ENCODE results near the gene RIPK3.
"Not testable (repeated sequence)": the region's sequence is repeated elsewhere in the genome, so short reads cannot be mapped to it uniquely, and the experiment has no call there.

Gene RIPK3

GRCh38 chr14:24343795-24344660, 4.2 kb upstream of the RIPK3 start:
- DNase-seq (ENCODE audit: low spot score), result no peak

GRCh38 chr14:24342889-24343288, 3.1 kb upstream of the RIPK3 start:
- DNase-seq (ENCODE audit: low spot score), result no peak

- DNase-seq (ENCODE audit: low spot score), result no peak
Measured at GRCh38 chr14:24340606-24341005, 815 bp upstream of the RIPK3 start.

- DNase-seq (ENCODE audit: low spot score), result no peak
Measured at GRCh38 chr14:24338843-24339242, 948 bp downstream of the RIPK3 start.

GRCh38 chr14:24337824-24338175, 2.0 kb downstream of the RIPK3 start:
- DNase-seq (ENCODE audit: low spot score), result no peak

- DNase-seq (ENCODE audit: low spot score), result no peak
Measured at GRCh38 chr14:24337144-24337823, 2.5 kb downstream of the RIPK3 start.

- no peak for DNase-seq (ENCODE audit: low spot score)
Measured at GRCh38 chr14:24335461-24336171, 4.2 kb downstream of the RIPK3 start.

- peak; percentile 52 for DNase-seq (ENCODE audit: low spot score)
Measured at GRCh38 chr14:24334431-24335291, 5.1 kb downstream of the RIPK3 start, which contains the start of gene ADCY4. Gene ADCY4, minus strand, starts transcription at chr14:24335071. Its CDS starts 419 bp downstream, at chr14:24334652.

- peak; percentile 86 for DNase-seq (ENCODE audit: low spot score)
Measured at GRCh38 chr14:24332268-24332993, 7.4 kb downstream of the RIPK3 start.

- DNase-seq (ENCODE audit: low spot score), result no peak
Measured at GRCh38 chr14:24331731-24332267, 8.0 kb downstream of the RIPK3 start.

- DNase-seq (ENCODE audit: low spot score), result no peak
Measured at GRCh38 chr14:24330973-24331674, 8.7 kb downstream of the RIPK3 start.

GRCh38 chr14:24329736-24330135, 10.1 kb downstream of the RIPK3 start:
- DNase-seq (ENCODE audit: low spot score), result no peak

- no peak for DNase-seq (ENCODE audit: low spot score)
Measured at GRCh38 chr14:24329073-24329663, 10.6 kb downstream of the RIPK3 start.

- DNase-seq (ENCODE audit: low spot score), result not testable (repeated sequence)
Measured at GRCh38 chr14:24327914-24328313, 11.9 kb downstream of the RIPK3 start.

- DNase-seq (ENCODE audit: low spot score), result no peak
Measured at GRCh38 chr14:24327303-24327702, 12.5 kb downstream of the RIPK3 start.

GRCh38 chr14:24325963-24326362, 13.8 kb downstream of the RIPK3 start:
- DNase-seq (ENCODE audit: low spot score), result no peak

GRCh38 chr14:24325041-24325530, 14.7 kb downstream of the RIPK3 start:
- DNase-seq (ENCODE audit: low spot score), result no peak

GRCh38 chr14:24324024-24324423, 15.8 kb downstream of the RIPK3 start:
- no peak for DNase-seq (ENCODE audit: low spot score)

- no peak for DNase-seq (ENCODE audit: low spot score)
Measured at GRCh38 chr14:24323341-24323740, 16.4 kb downstream of the RIPK3 start.

GRCh38 chr14:24322672-24323071, 17.1 kb downstream of the RIPK3 start:
- no peak for DNase-seq (ENCODE audit: low spot score)

Measured in iPS-NIHi11 (cell line).